Transverse colon (tissue), 4 donors: ENCODE measurements around the gene UTRN. TPM values are rescaled to one million over a fixed set of nuclear protein-coding genes. Genes with fewer than 3 reads are reported as not detected.

Experiments used
- DNase-seq: peaks from one replicate; pipeline ENCODE4 v3.0.0-alpha.2; 2019
- H3K27ac ChIP-seq, 4 donors: fragments of 200-600 bp; sonication (generic); 2 replicates each; pipeline ENCODE4 v1.5.1; 2016 to 2018; ENCODE audit warnings: inconsistent platforms in 4 of 4
- H3K27me3 ChIP-seq: fragments of 200-600 bp; sonication (generic); 2 replicates; pipeline ENCODE4 v1.5.1; 2017; ENCODE audit warnings: inconsistent platforms
- H3K36me3 ChIP-seq, 4 donors: fragments of 200-600 bp; sonication (generic); 2 replicates each; pipeline ENCODE4 v1.5.1; 2017 to 2019; ENCODE audit warnings: inconsistent platforms in 4 of 4
- H3K4me1 ChIP-seq, 4 donors: fragments of 200-600 bp; sonication (generic); 2 replicates each; pipeline ENCODE4 v1.5.1; 2017 to 2020; ENCODE audit warnings: inconsistent platforms in 4 of 4
- H3K4me3 ChIP-seq, 4 donors: fragments of 200-600 bp; sonication (generic); 1 replicate in 1 of 4; 2 replicates in 3 of 4; pipeline versions ENCODE4 v1.5.1 to v1.6.1; 2017 to 2019; ENCODE audit warnings: inconsistent platforms in 4 of 4
- H3K9me3 ChIP-seq, 2 donors: fragments of 200-600 bp; sonication (generic); 2 replicates each; pipeline ENCODE4 v1.5.1; 2017 to 2019; ENCODE audit warnings: inconsistent platforms in 2 of 2
- CTCF ChIP-seq, 5 experiments: fragments of 200-600 bp in 3 of 5; fragments of 450-650 bp in 2 of 5; sonication (generic) in 3 of 5; IDR thresholded peaks; 1 replicate in 2 of 5; 2 replicates in 3 of 5; pipeline ENCODE4 v1.5.1; 2016 to 2017; ENCODE audit warnings: antibody characterized with exemption in 5 of 5, inconsistent platforms in 3 of 5, mild to moderate bottlenecking in 2 of 5, moderate library complexity in 1 of 5
- EP300 ChIP-seq: sonication (generic); formaldehyde crosslinking; IDR thresholded peaks from one replicate; pipeline ENCODE4 v1.6.1; 2017; ENCODE audit warnings: antibody characterized with exemption, low read depth
- POLR2A ChIP-seq: fragments of 450-650 bp; IDR thresholded peaks from one replicate; pipeline ENCODE4 v1.6.1; 2016; ENCODE audit warnings: antibody characterized with exemption, mild to moderate bottlenecking, moderate library complexity
- POLR2AphosphoS5 ChIP-seq, 3 donors: sonication (generic); formaldehyde crosslinking; IDR thresholded peaks; one replicate each; pipeline ENCODE4 v1.6.1; 2016; ENCODE audit warnings: antibody characterized with exemption in 3 of 3
- WGBS, 2 donors: methylation state at CpG; one replicate each; pipeline ENCODE4 v1.1.5; 2018; ENCODE audit warnings: low coverage in 1 of 2; 5-methylcytosine and 5-hydroxymethylcytosine counted together
- in situ Hi-C, 4 donors: fragments of 200-750 bp; cut with MboI; loops; one replicate each; pipeline versions ENCODE4 v1.15.0 to v1.15.1; 2017; ENCODE audit warnings: low sequenced_read_pairs in 3 of 4, low pct_ligation_motif_present in 1 of 4, low pct_unique_long_range_greater_than_20kb in 1 of 4
- intact Hi-C: fragments of 100-400 bp; cut with DNase I; formaldehyde crosslinking; loops from one replicate; pipeline ENCODE4 v1.15.1; 2023; ENCODE audit warnings: low total_unique reads
- total RNA-seq, 4 donors: library from RNA; depleted of rRNA; stranded (reverse); fragments of >200 nt; gene quantifications; one replicate each; pipeline ENCODE4 v1.1.0, GENCODE V29; 2016

The UTRN gene
- total RNA-seq, 4 donors from 2014 or later, result 42.3 to 134 (median 94.1) TPM

GRCh38 chr6:144265390-144265789 is 19.7 kb upstream of the UTRN start:
- TF ChIP-seq EP300 (no peak), POLR2A (no peak), POLR2AphosphoS5 (IDR thresholded peaks at IDR 0.05) (no peak), CTCF (IDR thresholded peaks at IDR 0.05) (no peak)
- H3K4me1 ChIP-seq, result peaks cover 0 to 20% (median 8%) of the 10 kb centered on the region in 4 donors
- H3K9me3 ChIP-seq, result no peaks in the 10 kb centered on the region
- H3K36me3 ChIP-seq, result no peaks in the 10 kb centered on the region
- H3K27me3 ChIP-seq, result no peaks in the 10 kb centered on the region
- H3K27ac ChIP-seq, result peak overlapping the region; percentile 28 to 49 (median 34)
- 56 to 73% methylated on average over 2 to 5 of the region's 5 CpGs for WGBS, 2 donors
- in situ Hi-C loops, result no loop called here
- intact Hi-C loops, result no loop called here
- H3K4me3 ChIP-seq, result no peak overlapping the region
- no peak for DNase-seq

GRCh38 chr6:144266091-144266649 is 19.0 kb upstream of the UTRN start:
- DNase-seq, result peak; percentile 11
- no peaks in the 10 kb centered on the region for H3K9me3 ChIP-seq
- peak overlapping the region; percentile 28 to 49 (median 34) for H3K27ac ChIP-seq
- no peak for TF ChIP-seq CTCF (IDR thresholded peaks at IDR 0.05)
- peak in 2 of 3 donors; percentile 21 to 41 for TF ChIP-seq POLR2AphosphoS5 (IDR thresholded peaks at IDR 0.05)
- TF ChIP-seq POLR2A, result no peak
- peak; percentile 89 for TF ChIP-seq EP300
- WGBS, 2 donors, result 44 to 71% methylated on average over 1 to 6 of the region's 6 CpGs
- in situ Hi-C loops, result no loop called here
- no peaks in the 10 kb centered on the region for H3K36me3 ChIP-seq
- no peak overlapping the region for H3K4me3 ChIP-seq
- intact Hi-C loops, result no loop called here
- no peaks in the 10 kb centered on the region for H3K27me3 ChIP-seq
- peaks cover 0 to 20% (median 8%) of the 10 kb centered on the region in 4 donors for H3K4me1 ChIP-seq

GRCh38 chr6:144268794-144269349 is 16.3 kb upstream of the UTRN start:
- 83 to 90% methylated on average over 4 of the region's 4 CpGs for WGBS, 2 donors
- no peak overlapping the region for H3K4me3 ChIP-seq
- intact Hi-C loops, result no loop called here
- TF ChIP-seq CTCF (IDR thresholded peaks at IDR 0.05) (no peak), EP300 (no peak), POLR2AphosphoS5 (IDR thresholded peaks at IDR 0.05) (no peak), POLR2A (no peak)
- H3K4me1 ChIP-seq, result peaks cover 0 to 20% (median 8%) of the 10 kb centered on the region in 4 donors
- H3K36me3 ChIP-seq, result no peaks in the 10 kb centered on the region
- H3K27me3 ChIP-seq, result no peaks in the 10 kb centered on the region
- no peak for DNase-seq
- H3K9me3 ChIP-seq, result no peaks in the 10 kb centered on the region
- H3K27ac ChIP-seq, result no peak overlapping the region
- in situ Hi-C loops, result no loop called here

GRCh38 chr6:144277174-144277573 is 8.0 kb upstream of the UTRN start:
- 74 to 91% methylated on average over 1 of the region's 1 CpG for WGBS, 2 donors
- Histone ChIP-seq H3K27me3 (no peaks in the 10 kb centered on the region), H3K4me1 (no peaks in the 10 kb centered on the region), H3K4me3 (no peak overlapping the region), H3K9me3 (no peaks in the 10 kb centered on the region), H3K36me3 (no peaks in the 10 kb centered on the region), H3K27ac (no peak overlapping the region)
- in situ Hi-C loops (no loop called here), intact Hi-C loops (no loop called here)
- no peak for DNase-seq
- TF ChIP-seq POLR2A (no peak), POLR2AphosphoS5 (IDR thresholded peaks at IDR 0.05) (no peak), CTCF (IDR thresholded peaks at IDR 0.05) (no peak), EP300 (no peak)
